ENCODE data around the gene COL13A1. TPM values are rescaled to one million over a fixed set of nuclear protein-coding genes. Genes with fewer than 3 reads are reported as not detected.

The COL13A1 gene
- total RNA-seq, 1 donor from 2014 or later, result 0.43 TPM

DNA sequence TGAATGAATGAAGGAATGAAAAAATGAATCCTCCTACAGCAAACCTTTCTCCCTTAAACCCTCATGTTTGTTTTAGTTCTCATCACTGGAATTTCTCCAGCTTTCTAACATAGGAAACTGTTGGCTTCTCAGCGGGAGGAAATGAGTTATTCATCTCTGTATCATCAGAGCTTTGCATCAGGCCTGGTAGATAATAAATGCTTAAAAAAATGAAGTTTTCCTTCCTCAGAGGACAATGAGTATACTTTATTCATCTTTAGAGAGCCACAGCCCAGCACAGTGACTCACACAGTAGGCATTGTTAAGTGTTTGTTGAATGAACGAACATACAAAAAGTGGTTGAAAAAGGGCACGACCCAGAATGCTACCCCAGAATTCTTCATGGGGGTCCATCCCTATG is 62.6 kb downstream of the COL13A1 start:
- peaks cover 13% of the 10 kb centered on the region for H3K4me1 Mint-ChIP-seq (ENCODE audit: low read depth)

DNA sequence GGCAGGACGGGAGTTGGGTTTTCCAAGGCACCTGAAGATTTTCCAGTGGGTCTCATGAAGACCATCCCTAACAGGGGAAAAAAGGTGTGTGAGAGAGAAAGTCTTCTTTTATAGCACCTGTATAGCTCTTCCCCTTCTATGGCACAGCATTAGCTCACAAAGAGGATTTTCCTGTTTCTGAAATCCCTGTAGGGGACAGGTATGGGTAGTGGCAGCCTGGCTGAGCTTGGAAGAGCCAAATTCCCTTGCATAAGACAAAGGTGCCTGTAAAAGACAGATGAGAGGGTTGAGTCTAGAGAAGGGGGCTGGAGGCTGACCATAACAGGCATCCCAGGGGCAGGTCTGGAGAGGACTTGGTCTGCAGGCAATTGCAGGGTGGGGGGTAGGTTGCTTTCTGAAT is 63.7 kb downstream of the COL13A1 start:
- peaks cover 33% of the 10 kb centered on the region for H3K27me3 Mint-ChIP-seq
- no peak overlapping the region for H3K4me3 Mint-ChIP-seq (ENCODE audit: low read depth)
- DNase-seq (ENCODE audit: low spot score, unreplicated experiment), result no peak
- peaks cover 13% of the 10 kb centered on the region for H3K4me1 Mint-ChIP-seq (ENCODE audit: low read depth)
- no peak for TF ChIP-seq CTCF (IDR thresholded peaks at IDR 0.05; ENCODE audit: unreplicated experiment)
- no peak overlapping the region for H3K27ac Mint-ChIP-seq
- no peaks in the 10 kb centered on the region for H3K9me3 Mint-ChIP-seq (ENCODE audit: low read depth)
- no peaks in the 10 kb centered on the region for H3K36me3 Mint-ChIP-seq (ENCODE audit: insufficient read depth)

More for the DNA sequence above, 62.6 kb downstream of the COL13A1 start:
- H3K27me3 Mint-ChIP-seq, result peaks cover 33% of the 10 kb centered on the region
- no peak for TF ChIP-seq CTCF (IDR thresholded peaks at IDR 0.05; ENCODE audit: unreplicated experiment)
- no peaks in the 10 kb centered on the region for H3K9me3 Mint-ChIP-seq (ENCODE audit: low read depth)
- no peaks in the 10 kb centered on the region for H3K36me3 Mint-ChIP-seq (ENCODE audit: insufficient read depth)
- no peak for DNase-seq (ENCODE audit: low spot score, unreplicated experiment)
- H3K4me3 Mint-ChIP-seq (ENCODE audit: low read depth), result no peak overlapping the region
- H3K27ac Mint-ChIP-seq, result no peak overlapping the region

DNA sequence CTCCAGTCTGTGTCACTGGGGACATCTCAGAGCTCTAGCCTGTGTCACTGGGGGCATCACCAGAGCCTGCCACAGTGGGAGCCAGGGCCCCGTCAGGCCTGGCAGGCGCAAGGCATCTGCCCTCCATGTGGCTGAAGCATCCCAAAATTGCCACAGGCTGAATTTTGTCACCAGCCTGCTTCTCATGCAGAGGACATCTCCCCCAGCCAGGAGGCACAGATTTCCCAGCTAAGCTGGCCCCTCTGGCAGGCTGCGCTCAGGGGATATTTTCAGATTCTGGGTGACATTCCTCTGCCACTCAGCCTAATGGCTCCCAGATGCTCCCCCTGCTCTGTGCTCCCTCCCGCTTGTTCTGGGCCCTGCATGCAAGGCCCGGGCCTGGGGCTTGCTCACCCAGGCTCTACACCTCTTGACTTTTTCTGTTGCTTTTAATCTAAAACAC is 64.6 kb downstream of the COL13A1 start:
- Mint-ChIP-seq H3K36me3 (ENCODE audit: insufficient read depth) (no peaks in the 10 kb centered on the region), H3K9me3 (ENCODE audit: low read depth) (no peaks in the 10 kb centered on the region), H3K4me3 (ENCODE audit: low read depth) (no peak overlapping the region), H3K27me3 (peaks cover 40% of the 10 kb centered on the region), H3K27ac (peak overlapping the region; percentile 52), H3K4me1 (ENCODE audit: low read depth) (peaks cover 11% of the 10 kb centered on the region)
- DNase-seq (ENCODE audit: low spot score, unreplicated experiment), result no peak
- no peak for TF ChIP-seq CTCF (IDR thresholded peaks at IDR 0.05; ENCODE audit: unreplicated experiment)

DNA sequence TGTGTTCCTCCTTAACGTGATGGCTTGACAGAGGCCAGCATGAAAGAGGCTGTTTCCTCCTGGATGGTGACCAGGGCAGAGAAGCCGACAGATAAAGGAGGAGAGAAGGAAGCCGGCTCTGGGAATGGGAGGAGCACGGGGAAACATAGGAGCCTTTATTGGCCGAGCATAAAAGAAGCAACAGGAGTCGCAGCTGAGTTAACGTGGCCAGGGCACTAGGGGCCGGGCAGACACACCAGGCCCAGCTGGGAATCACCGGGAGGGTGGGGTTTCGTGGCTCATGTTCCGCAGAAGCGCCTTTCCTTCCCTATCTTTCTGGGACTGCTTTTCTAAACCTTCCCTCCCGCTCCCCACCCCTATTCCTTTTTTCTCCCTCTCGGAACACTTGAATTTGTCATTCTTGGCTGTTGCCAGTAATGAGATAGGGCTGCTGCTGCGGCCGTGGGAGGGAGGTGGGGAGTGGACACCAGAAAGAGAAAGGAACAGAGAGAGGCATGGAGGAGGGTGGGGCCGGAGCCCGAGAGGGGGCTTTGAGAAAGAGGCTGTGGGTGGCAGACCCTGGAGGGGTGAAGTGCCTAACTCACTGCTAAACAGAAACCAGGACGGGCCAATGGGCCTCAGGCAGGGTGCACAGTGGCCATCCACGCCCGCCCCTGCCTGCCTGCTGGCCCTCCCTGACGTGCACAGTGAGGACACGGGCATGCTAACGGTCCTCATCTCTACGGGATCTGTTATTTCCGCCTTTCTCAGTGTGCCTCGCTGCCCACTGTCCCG is 65.2 kb downstream of the COL13A1 start:
- Mint-ChIP-seq H3K4me1 (ENCODE audit: low read depth) (peaks cover 5% of the 10 kb centered on the region), H3K36me3 (ENCODE audit: insufficient read depth) (no peaks in the 10 kb centered on the region), H3K4me3 (ENCODE audit: low read depth) (no peak overlapping the region), H3K27ac (peak overlapping the region; percentile 52), H3K27me3 (peaks cover 38% of the 10 kb centered on the region), H3K9me3 (ENCODE audit: low read depth) (no peaks in the 10 kb centered on the region)
- DNase-seq (ENCODE audit: low spot score, unreplicated experiment), result no peak
- TF ChIP-seq CTCF (IDR thresholded peaks at IDR 0.05; ENCODE audit: unreplicated experiment), result no peak

DNA sequence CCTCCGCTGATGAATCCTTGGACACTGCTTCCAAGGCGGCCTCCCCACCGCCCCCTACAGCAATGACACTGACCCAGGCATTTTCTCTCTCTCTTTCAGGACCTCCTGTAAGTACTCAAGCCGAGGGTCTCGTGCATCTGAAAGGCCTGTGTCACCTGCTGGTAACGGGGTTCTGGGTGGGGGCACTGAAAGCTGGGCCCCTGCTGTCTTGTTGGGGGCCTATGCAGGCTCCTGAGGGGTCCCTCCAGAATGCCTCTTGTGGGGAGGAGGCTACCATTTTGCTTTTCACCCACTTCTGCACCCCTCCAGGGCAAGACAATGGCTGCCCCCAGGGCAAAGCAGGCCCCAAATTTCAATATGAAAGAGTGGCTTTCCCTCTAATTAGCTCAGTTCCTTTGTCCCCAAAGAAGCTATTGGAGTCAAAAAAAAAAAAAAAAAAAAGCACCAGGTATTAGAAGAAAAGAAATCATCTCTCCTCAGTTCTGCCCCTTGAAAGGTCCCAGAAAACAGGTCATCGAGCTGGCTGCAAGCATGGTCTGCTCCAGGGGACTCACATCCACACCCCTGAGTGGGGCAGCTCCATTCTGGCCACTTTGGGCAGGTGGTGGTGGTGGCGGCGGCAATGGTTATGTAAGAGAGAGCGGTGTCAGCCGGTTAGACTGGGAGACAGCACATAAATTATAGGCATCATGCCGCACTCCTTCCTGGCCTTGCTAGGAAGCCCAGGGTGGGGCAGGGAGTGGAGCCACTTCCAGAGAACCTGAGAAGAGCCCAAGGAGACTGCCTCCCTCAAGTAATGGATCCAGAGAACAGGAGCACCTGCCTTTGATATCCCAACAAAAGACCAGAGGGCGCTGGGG is 66.2 kb downstream of the COL13A1 start:
- H3K36me3 Mint-ChIP-seq (ENCODE audit: insufficient read depth), result no peaks in the 10 kb centered on the region
- H3K4me1 Mint-ChIP-seq (ENCODE audit: low read depth), result peaks cover 5% of the 10 kb centered on the region
- no peak overlapping the region for H3K27ac Mint-ChIP-seq
- H3K9me3 Mint-ChIP-seq (ENCODE audit: low read depth), result no peaks in the 10 kb centered on the region
- no peak overlapping the region for H3K4me3 Mint-ChIP-seq (ENCODE audit: low read depth)
- no peak for TF ChIP-seq CTCF (IDR thresholded peaks at IDR 0.05; ENCODE audit: unreplicated experiment)
- peaks cover 45% of the 10 kb centered on the region for H3K27me3 Mint-ChIP-seq
- DNase-seq (ENCODE audit: low spot score, unreplicated experiment), result no peak

Measured in progenitor cell of endocrine pancreas (in vitro differentiated cells).